DMS153 (cell line): ENCODE data around the gene MSI1.
"Not testable (repeated sequence)": the region's sequence is repeated elsewhere in the genome, so short reads cannot be mapped to it uniquely, and the experiment has no call there.

Experiments used
- DNase-seq: peaks from one replicate; lab custom pipeline; 2025; lab: John Stamatoyannopoulos, UW

The MSI1 gene

DNA sequence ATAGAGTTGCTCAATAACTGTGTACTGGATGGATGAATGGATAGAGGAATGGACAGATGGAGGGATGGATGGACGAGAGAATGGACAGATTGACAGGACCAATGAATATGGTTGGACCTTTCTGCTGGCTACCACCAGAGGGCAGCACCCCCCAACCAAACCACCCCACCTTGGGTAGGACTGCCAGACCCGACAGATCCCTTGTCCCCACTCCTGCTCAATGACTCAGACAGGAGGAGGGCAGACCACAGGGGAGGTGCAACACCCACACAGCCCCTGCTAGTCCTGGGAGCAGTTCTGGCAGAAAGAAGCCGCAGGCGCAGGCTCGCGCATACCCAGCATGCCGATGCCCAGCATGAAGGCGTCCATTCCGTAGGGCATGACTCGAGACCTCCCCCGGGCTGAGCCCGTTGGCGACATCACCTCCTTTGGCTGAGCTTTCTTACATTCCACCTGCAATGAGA lies 12.4 kb downstream of the MSI1 start:
- DNase-seq: peak; percentile 55

DNA sequence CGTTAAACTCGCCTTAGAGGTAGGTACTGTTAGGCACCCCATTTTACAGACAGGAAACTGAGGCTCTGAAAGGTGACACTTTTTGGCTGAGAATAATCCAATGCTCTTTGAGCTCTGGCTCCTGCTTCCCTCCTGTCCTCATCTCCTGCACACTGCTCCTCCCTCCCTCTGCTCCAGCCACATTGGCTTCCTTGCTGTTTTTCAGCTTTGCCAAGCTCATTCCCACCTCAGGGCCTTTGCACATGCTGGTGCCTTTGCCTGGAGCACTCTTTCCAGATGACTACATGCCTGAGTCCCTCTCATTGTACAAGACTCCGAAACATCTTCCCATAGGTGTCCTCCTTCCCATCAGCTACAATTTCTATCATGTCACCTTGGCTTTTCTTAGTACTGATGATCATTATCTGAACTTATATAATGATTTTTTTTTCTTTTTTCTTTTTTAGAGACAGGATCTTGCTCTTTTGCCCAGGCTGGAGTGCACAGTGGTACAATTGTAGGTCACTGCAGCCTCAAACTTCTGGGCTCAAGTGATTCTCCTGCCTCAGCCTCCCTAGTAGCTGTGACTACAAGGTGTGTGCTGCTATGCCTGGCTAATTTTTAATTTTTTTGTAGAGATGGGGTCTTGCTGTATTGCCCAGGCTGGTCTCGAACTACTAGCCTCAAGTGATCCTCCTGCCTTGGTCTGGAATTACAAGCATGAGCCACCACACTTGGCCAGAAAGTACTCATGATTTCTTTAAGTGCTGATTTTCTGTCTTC lies 15.2 kb downstream of the MSI1 start:
- DNase-seq: no peak

DNA sequence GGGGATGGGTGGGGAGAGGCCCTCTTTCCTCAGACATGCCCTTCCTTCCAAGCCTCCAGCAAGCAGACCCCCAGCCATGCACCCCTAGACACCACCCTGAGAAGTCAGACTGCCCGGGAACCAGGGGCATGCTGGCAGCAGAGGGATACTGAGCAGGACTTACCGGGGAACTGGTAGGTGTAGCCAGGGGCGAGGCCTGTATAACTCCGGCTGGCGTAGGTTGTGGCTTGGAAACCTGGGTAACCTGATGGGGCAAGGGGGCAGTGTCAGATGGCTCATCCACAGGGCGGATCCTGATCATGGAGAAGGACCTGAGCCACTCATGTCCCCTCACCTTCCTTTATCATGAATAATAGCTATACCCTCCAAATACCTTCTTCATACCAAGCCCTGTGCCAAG lies 15.8 kb downstream of the MSI1 start:
- no peak for DNase-seq

DNA sequence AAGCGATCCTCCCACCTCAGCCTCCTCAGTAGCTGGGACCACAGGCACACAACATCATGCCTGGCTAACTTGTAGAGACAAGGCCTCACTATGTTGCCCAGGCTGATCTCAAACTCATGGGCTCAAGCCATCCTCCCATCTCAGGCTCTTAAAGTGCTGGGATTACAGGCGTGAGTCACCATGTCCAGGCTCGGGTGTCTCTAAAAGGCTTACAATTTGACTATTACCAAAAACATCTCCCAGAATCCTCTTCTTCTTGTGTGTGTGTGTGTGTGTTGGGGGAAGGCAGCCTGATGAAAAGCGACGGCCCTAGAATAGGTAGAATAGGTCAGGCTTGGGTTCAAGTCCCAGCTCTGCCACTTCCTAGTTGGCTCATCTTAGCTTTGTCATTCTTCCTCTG lies 16.8 kb downstream of the MSI1 start:
- DNase-seq: no peak

DNA sequence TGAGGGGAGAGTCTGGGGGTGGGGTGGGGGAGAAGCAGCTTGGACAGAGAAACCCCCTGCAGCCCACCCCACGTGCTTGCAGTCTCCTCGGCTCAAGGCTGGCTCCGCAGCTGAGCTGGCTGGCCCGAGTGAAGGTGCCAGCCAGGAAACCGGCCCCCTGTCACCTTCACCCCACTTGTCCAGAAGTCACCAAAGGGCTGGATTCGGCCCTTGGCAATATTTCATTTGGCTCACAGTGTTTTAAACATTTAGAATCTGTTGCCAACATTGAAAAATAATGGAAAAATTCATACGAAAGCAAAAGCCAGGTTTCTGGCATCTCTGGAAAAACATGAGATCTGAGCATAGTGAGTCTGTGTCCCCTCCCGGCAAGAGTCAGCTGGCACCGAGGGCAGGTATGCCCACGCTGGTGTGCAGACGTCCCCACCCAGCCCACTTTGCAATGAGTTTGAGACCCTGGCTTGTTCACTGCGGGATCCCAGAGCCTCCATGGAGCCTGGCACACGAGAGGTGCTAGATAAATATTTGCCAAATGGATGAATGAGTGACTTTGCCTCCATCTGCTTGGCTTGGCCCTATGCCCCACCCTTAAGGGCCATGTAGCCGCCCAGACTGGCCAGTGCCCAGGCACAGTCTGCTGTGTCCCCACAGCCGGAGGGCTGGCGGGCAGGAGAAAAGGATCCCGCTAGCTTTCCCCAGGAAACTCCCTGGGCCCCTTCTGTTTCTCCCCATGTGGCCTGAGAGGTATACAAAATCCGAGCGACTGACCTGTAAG lies 18.2 kb downstream of the MSI1 start:
- DNase-seq: no peak

DNA sequence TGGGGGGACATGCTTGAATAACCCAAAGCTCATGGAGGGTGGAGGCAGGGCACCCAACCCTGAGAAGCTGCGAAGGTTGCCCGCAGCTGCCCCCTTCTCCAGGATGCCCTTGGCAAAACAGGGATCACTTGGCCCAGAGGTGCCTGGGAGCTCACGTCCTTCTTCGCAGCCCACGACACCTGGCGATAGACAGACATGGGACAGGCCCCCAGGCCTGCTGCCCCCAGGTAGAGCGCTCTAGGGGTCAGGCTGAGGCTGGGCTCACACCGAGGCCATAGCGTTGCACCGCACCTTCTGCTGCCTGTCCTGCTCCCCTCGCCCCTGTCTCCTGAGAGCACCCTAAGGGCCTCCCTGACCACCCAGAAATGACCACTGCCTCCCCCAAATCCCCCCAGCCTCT lies 21.2 kb downstream of the MSI1 start:
- no peak for DNase-seq

DNA sequence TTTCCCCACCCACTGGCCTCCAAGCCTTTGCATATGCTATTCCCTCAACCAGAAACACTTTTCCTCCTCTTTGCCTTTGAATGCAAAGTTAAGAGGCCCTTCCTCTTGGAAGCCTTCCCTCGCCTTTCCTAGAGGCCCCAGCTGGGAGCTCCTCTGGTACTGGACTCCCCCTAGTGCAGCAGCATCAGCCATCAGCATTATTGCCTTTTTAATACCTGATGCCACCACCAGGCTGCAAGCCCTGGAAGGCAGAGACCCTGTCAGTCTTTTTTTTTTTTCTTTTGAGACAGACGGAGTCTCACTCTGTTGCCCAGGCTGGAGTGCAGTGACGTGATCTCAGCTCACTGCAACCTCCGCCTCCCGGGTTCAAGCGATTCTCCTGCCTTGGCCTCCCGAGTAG lies 22.3 kb downstream of the MSI1 start:
- DNase-seq: no peak

DNA sequence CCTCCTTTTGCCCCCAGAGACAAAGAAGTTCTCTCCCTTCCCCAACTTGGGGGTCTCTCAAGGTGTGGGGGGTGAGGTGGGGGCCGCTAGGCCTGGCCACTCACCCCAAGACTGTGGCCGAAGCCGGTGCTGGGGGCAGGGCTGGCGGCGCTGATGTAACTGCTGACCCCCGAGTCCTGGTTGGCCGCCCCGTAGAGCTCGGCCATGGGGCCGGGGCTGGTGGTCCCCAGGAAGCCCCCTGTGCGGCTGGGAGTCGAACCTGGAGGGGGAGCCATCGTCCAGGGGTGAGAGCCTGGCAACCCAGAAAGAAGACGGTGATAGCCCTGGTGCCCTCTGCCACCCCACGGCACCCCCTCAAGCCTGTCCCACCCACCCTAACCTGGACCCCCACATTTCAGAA lies 22.9 kb downstream of the MSI1 start:
- DNase-seq: no peak

DNA sequence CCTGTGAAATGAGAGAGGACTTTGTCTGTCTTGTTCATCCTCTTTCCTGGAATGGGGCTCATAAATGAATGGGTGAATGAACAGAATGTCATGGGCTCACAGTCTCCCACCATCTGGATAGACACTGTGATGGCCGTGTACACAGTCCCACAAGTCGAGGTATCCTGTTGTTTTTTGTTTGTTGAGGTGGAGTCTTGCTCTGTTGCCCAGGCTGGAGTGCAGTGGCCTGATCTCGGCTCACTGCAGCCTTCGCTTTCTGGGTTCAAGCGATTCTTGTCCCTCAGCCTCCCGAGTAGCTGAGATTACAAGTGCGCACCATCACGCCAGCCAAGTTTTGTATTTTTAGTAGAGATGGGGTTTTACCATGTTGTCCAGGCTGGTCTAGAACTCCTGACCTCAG lies 25.3 kb downstream of the MSI1 start:
- no peak for DNase-seq

DNA sequence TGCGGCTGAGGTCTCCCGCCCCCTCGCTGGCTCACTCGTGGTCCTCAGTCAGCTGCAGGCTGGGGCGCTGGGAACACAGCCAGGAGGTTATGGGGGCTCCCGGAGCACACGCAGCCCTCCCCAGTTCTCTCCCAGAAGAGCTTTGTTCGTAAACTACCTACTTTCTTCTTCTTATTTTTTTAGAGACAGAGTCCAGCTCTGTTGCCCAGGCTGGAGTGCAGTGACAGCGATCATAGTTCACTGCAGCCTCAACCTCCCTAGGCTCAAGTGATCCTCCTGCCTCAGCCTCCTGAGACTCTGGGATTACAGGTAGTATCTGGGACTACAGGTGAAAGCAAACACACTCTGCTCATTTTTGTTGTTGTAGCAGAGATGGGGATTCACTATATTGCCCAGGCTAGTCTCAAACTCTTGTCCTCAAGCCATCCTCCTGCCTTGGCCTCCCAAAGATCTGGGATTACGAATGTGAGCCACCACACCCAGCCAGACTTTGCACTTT lies 25.9 kb downstream of the MSI1 start:
- DNase-seq: no peak

DNA sequence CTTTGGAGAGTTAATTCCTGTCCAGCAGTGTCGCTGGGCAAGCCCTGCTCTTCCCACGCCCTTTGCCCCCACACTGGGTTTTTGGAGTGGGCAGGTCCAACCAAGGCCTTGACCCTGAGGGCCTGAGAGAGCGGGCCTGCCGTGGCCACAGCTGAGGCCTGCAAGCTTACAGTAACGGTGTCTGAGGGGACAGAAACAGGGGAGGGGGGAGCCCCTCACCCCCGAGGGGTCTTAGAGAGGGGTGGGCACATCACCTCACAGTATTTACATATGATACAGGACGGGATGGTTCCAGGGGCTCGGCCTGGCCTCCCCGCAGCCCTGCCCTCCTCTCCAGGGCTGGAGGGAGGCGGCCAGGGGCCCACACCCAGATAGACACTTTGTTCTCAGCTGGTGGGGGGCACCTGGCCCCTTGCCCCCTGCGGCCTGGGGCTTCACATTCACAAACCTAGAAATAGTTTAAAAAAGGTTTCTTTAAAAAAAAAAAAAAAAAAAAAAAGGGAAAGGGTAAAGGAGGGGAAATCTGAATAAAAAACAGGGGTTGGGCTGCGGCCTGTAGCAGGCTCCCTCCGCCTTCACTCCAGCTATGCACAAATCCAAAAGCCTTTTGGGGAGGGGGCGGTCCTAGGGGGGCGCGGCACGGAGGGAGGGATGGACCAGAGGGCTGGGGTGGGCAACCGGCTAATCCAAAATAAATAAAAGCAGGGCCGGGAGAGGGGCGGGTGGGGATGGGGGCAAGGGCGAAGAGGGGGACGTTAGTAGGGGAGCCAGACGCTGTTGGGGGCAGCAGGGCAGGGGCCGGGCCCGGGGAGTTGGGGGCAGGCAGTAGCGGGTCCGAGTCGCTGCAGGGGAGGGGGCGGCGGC lies 26.6 kb downstream of the MSI1 start:
- no peak for DNase-seq

DNA sequence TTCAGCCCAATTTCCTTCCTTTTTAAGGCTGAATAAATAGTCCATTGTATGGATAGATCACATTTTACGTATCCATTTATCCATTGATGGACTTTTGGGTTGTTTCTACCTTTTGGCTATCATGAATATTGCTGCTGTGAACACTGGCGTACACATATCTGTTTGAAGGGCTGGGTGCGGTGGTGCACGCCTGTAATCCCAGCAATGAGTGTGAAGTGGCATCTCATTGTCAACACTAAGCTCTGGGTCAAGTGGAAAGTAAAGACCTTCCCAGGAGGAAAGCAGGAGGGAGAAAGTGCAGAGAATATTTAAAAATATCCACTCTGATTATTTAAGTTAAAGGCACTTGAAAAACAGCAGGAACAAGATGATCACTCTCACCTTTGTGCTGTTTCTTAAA lies 29.7 kb downstream of the MSI1 start:
- no peak for DNase-seq

DNA sequence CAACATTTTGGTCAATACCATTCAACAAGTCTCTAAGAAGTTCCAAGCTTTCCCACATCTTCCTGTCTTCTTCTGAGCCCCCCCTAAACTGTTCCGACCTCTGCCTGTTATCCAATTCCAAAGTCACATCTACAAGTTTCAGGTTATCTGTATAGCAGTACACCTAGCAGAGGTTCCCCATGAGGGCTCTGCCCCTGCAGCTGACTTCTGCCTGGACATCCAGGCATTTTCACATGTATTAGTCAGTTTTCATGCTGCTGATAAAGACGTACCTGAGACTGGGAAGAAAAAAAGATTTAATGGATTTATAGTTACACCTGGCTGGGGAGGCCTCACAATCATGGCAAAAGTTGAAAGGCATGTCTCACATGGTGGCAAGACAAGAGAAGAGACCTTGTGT lies 31.2 kb downstream of the MSI1 start:
- DNase-seq: no peak

DNA sequence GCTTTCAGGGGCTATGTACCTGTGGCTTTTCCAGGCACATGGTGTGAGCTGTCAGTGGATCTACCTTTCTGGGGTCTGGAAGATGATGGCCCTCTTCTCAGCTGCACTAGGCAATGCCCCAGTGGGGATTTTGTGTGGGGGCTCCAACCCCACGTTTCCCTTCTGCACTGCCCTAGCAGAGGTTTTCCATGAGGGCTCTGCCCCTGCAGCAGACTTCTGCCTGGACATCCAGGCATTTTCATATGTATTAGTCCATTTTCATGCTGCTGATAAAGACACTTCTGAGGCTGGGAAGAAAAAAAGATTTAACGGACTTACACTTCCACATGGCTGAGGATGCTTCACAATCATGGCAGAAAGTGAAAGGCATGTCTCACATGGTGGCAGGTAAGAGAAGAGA lies 32.6 kb downstream of the MSI1 start:
- DNase-seq: not testable (repeated sequence)

DNA sequence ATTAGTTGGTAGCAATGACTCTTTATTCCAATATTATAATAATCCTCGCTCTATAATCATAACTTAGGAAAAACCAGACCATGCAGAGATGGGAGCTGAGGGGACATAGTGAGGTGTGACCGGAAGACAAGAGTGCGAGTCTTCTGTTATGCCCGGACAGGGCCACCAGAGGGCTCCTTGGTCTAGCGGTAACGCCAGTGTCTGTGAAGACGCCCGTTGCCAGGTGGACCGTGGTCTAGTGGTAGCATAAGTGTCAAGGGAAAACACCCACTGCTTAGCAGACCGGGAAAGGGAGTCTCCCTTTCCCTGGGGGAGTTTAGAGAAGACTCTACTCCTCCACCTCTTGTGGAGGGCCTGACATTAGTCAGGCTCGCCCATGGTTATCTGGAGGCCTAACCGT lies 33.5 kb downstream of the MSI1 start:
- DNase-seq: peak; percentile 40

DNA sequence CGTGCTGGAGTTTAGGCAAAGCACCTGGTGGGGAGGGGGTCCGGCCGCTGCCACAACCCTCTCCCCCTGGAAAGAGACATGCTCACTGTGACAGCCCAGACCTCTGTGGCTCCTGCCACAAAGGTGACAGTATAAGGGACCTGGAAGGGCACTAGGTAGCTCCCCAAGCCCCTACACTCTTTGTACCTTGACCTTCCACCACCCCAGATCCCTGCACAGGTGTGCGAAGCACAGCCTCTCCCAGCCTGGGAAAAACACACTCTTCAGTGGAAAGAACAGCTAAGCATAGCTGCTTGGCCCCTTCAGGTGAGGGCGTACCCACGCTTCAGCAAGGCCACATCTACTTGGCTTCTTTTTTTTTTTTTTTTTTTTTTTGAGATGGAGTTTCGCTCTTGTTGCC lies 36.4 kb downstream of the MSI1 start:
- no peak for DNase-seq

DNA sequence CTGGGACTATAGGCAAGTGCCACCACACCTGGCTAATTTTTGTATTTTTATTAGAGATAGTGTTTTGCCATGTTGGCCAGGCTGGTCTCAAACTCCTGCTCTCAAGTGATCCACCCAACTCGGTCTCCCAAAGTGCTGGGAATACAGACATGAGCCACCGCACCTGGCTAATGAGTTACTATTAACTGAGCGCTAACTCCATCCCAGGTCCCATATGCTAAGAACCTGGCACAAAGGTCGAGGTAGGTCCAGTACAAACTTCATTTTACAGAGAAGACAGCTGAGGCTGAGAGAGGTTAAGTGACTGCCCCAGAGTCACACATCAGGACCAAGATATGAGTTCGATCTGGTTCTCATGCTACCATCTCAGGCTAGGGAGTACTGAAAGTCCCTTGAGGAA lies 36.9 kb downstream of the MSI1 start:
- DNase-seq: no peak

DNA sequence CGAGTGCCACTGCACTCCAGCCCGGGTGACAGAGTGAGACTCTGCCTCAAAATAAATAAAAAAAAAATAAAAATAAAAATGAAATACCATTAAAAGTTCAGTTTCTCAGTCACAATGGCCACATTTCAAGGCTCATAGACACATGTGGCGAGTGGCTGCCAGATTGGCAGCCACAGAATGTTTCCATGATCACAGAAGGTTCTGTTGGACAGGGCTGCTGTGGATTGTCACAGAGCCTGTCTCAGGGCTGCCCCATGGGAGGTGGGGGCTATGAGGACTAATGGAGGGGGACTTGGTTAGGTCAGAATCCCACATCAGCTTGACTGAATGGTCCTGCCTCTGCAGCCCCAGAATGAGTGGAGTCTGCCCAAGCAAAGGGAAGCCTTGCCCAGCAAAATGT lies 37.6 kb downstream of the MSI1 start:
- DNase-seq: no peak

DNA sequence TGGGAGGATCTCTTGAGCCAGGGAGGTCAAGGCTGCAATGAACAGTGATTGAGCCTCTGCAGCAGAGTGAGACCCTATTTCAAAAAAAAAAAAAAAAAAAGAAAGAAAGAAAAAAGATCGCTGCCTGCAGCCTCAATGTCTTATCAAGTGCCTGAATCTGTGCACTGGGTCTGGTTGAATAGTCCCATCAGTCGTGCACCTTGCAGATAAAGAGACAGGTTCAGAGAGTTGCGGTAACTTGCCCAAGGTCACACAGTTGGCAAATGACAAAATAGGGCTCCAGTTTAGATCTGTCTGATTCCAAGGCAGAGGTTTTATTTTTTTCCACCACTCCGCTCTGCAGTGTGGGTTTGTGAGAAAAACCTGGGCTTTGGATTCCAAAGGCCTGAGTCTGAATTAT lies 40.7 kb downstream of the MSI1 start:
- no peak for DNase-seq

DNA sequence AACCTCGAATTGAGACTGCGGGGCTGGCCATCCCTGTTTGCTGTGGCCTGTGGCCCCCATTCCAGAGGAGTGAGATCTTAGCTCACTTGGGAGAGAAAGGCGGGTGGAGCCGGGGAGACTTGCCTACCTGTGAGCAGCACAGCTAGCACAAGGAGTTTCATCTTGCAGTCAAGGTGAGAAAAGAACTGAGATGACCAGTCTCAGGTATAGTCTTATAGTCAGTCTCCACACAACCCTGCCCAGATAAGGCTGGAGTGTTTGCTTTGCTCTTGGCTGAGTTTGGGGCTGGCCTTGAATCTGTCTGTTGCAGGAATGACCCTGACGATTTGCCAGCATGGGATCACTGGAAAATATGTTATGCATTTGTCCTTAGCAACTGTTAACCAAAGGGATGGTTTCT lies 41.4 kb downstream of the MSI1 start, which contains the start of gene PLA2G1B:
Gene PLA2G1B, minus strand, starts transcription at position 187 of the 400 bp plus-strand sequence. Its CDS starts 26 bp downstream, at position 161.
- no peak for DNase-seq

DNA sequence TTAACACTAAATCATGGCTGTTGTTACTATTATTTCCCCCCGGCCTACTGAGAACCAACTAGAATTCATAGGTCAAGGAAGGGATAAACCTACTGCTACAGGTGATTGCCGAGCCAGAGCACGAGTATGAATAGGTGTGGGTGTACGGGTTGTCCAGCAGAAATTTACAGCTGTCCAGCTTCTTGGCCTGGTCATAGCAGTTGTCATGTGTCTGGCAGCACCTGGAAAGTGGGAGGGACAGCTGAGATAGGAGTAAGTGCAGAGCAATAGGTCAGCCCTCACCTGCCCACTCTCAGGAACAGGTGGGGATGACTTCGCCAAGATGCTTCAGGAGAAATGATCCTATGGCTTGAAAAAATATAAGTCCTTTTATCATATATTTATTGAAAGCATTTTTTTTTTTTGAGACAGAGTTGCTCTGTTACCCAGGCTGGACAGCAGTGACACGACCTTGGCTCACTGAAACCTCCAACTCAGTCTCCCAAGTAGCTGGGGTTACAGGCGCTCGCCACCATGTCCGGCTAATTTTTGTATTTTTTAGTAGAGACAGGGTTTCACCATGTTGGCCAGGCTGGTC lies 44.0 kb downstream of the MSI1 start:
- no peak for DNase-seq

DNA sequence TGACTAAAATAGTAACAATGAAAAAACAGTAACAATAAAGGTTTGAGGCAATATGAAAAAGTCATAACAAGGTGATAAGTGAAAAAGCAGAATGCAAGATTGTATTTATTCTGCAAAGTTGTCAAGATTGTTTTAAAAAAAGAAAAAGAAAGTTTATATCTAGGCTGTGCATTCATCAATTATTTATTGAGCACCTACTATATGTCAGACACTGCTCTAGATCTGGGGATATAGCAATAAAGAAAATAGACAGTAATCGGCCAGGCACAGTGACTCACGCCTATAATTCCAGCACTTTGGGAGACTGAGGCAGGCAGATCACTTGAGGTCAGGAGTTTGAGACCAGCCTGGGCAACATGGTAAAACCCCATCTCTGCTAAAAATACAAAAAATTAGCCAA lies 45.2 kb downstream of the MSI1 start:
- DNase-seq: no peak
